HuH-7 (cell line): Measurements from ENCODE around the gene PRKAR1B.

Experiments
- DNase-seq: peaks from one replicate; pipeline ENCODE4 v3.0.0; 2011; ENCODE audit warnings: low spot score

The PRKAR1B gene

GRCh38 chr7:601595-602340 is 125.3 kb downstream of the PRKAR1B start:
- DNase-seq = no peak

- DNase-seq = no peak
Measured at GRCh38 chr7:601036-601594, 126.0 kb downstream of the PRKAR1B start.

DNA sequence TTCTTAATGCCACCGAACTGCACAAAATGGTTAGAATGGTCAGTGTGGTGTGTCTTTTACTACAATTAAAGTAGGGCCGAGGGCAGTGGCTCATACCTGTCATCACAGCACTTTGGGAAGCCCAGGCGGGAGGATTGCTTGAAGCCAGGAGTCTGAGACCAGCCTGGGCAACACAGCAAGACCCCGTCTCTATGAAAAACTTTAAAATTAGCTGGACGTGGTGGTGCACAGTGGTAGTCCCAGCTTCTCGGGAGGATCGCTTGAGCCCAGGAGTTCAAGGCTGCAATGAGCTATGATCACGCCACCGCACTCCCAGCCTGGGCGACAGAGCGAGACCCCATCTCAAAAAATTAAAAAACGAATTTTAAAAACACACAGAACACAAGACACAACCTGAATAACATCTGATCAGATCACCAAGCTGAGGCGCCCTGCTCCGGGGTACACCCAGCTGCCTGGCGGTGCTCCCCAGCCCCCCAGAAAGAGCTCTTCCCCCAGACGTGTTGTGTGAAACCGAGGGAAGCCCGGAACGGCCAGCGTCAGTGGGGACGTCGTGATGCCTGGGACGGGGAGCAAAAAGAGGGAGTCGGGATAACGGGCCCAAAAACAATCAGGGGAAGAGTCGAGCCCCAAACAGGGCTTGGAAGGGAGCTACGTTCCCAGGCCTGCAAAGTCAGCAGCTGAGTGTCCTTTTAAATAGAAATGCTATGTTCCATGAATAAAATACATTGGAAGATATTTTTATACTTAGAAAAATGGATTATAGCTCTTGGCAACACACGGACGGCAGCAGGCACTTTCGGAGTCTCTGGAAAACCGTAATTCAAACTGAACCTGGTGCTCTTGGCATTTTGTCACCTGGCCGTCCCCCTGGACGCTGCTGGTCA is 126.7 kb downstream of the PRKAR1B start:
- no peak for DNase-seq

- no peak for DNase-seq
Measured at GRCh38 chr7:598899-599298, 128.2 kb downstream of the PRKAR1B start.

- no peak for DNase-seq
Measured at GRCh38 chr7:597348-598178, 129.5 kb downstream of the PRKAR1B start.

- DNase-seq = no peak
Measured at GRCh38 chr7:596819-597182, 130.3 kb downstream of the PRKAR1B start.

DNA sequence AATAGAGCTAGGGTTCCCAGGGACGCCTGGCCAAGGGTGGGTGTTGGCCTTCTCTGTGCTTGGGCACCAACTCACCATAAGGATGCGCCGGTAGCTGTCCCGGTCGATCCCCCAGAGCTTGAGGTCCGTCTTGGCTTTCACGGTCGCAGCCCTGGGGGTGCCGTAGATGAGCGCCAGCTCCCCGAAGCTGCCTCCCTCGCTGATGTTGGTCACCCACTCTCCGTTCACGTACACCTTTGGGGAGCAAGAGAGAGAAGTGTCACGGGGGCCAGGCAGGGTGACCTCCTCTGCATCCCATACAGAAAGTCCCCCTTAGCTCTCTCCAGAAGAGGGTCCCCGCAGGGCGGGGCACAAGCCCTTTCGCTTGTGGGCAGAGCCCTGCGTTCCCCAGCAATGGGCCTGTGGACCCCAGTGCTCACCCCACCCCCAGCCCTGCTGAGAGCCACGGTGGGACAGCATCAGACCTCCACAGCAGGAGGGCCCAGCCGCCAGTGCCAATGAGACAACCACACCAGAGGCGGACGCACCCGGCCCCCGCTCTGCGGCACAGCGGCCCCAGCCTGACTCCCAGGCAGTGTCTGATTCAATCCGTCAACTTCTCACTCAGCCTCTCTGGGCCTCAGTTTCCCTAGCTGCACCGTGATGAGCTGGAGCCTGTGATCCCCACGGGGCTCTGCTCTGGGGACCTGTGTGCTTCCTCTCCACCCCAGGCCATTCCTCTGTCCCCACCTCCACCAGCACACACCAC is 130.8 kb downstream of the PRKAR1B start:
- no peak for DNase-seq

DNA sequence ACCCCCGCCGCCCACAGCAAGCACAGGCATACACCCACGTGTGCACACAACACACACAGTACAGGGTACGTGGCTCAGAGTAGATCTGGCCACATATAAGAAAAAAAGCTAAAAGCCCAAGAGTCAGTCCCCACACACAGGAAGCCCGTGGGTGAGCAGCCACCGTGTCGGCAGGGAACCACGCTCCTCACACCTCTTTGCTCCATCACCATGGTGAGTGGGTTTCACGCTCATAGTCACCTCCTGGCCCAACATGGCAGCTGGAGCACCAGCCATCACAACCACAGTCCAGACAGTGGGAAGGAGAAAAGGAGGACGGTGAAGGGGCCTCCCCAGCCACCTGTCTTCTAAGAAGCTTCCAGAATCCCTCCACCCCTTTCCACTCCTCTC is 131.5 kb downstream of the PRKAR1B start:
- no peak for DNase-seq

DNA sequence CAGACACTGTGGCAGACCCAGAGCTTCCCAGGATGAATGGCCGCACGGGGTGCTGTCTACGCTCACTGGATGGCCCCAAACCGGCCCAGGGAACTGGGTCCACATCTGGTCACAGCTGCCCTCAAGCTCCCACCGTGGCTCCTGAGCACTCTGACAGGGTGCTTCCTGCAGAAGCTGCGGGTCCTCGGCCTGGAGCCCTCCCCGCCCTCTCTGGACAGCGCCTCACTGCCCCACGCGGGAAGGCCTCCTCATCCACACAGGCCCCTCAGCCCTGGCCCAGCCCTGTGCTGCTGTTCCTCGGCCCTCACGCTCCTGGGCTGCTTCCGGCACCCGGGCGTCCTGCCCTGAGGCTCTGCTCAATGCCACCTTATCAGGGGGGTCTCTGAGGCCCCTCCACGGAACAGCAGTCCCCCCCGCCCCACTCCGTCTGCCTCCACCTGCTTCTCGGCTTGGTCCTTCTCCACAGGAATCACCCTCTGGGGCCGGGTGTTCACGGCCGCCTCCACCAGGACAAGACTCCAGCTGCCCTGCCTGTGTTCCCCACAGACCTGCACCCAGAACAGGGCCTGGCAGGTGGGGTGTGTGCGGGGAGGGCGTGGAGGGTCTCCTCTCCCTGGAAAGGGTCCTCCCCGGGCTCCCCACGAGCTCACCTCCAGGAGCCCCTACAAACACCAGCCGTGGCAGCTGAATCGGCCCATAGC is 132.0 kb downstream of the PRKAR1B start:
- DNase-seq = no peak

GRCh38 chr7:594212-594913 is 132.7 kb downstream of the PRKAR1B start:
- no peak for DNase-seq

GRCh38 chr7:593324-594115 is 133.6 kb downstream of the PRKAR1B start:
- DNase-seq = no peak

GRCh38 chr7:591856-592628 is 135.0 kb downstream of the PRKAR1B start:
- DNase-seq = no peak

DNA sequence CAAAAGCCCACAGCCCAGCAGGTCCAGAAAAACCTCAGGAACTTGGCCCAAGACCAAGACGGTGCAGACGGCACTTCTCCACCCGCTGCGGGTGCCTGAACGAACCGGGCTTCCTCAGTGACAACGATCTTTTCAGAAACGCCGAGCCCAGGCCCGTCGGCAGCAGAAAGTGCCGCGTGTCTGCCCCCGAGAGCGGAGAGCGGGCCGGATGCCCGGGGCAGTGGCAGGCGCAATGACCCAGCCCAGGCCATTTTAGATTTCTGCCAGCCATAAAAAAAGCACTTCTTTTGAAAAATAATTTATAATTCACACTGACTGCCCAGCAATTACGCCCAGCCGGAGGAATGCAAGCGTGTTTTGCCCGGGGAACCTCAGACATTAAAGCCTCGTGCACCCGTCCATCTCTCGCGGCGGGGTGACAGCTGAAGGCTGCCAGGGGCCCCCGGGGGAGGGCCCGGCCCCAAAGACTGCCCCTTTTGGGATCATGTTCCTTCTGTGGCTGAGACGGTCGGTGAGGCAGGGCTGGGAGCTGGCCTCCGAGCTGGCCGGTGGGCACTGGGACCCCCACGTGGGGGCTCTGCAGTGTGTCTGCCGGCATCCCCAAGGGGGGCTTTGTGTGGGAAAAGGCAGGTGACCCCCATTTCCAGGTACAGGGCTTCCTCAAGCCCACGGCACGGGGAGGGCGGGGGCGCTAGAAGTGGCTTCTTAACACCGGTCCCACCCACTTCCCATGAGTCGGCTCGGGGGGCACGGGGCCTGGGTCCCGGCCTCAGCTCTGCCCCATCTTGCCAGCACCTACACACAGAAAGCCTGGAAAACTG is 136.1 kb downstream of the PRKAR1B start:
- no peak for DNase-seq

DNA sequence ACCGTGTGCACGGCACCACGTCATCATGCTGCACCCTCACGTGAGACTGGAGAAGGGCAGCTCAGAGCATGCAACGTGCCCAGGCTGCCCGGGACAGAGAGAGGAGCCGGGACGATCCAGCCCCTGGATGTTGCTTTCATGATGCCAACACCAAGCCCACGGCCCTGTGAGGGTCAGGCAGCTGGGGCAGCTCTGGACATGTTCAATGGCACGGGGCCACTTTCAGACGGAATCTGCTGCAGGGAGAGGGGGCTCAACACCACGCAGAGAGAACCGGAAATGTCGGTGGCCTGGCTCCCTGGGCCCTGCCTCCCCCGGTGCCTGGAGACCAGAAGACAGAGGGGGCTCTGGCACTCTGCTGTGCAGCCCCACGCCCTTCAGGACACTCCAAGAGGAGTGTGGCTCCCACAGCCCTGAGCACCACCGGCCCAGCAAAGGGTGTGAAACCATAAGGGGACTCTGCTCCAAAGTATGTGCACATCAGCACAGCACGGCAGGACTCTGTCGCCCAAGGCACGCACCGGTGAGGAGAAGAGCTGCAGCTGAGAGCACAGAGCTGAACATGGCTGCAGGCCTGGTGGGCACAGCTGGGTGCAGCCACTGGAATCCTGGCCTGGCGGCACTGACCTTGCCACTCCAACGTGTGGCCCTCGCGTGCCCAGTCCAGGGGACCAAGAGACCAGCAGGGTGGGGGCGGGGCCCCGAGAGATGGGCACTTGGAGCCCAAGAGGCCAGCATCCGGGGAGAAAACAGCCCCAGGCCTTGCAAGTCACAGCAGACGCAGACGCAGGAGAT is 137.1 kb downstream of the PRKAR1B start:
- DNase-seq = no peak

DNA sequence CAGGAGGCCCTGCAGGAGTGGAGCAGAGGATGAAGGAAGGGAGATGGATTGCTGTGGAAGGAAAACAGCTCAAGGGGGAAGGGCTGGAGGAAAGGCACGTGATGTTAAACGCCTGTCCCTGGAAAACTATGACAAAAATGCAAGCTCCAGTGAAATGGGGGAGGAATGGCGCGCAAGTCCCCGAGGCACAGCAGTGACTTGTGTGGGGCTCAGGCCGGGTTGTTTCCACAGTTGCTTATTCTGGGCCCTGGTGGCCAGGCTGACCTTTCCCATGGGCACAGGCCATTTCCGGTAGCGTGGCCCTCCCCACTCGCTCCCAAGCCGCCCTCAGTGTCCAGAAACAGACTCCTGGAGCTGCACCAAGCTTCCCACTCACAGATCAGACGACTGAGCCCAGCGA is 139.3 kb downstream of the PRKAR1B start:
- DNase-seq = no peak

- DNase-seq = no peak
Measured at GRCh38 chr7:586494-586893, 140.6 kb downstream of the PRKAR1B start.

- DNase-seq = no peak
Measured at GRCh38 chr7:585873-586272, 141.2 kb downstream of the PRKAR1B start.
